CD14-positive monocyte (primary cell): ENCODE data around the gene COL27A1. TPM values are rescaled to one million over a fixed set of nuclear protein-coding genes. Genes with fewer than 3 reads are reported as not detected.

Experiments
- DNase-seq, 3 donors: peaks; one replicate each; pipeline ENCODE4 v3.0.0-alpha.2; 2011 to 2022
- H2AFZ ChIP-seq: 2 replicates; pipeline ENCODE4 v1.6.0; 2012; ENCODE audit warnings: mild to moderate bottlenecking, low read depth, low read length, inconsistent platforms; ENCODE audit not compliant: insufficient read depth, poor library complexity, severe bottlenecking
- H3K27ac ChIP-seq, 2 donors: 1 replicate in 1 of 2; 2 replicates in 1 of 2; pipeline ENCODE4 v1.5.1; 2012 to 2013; ENCODE audit warnings: low read length in 2 of 2, control low read depth in 1 of 2, inconsistent platforms in 1 of 2, low read depth in 1 of 2, mild to moderate bottlenecking in 1 of 2
- H3K27me3 ChIP-seq, 2 donors: one replicate each; pipeline versions ENCODE4 v1.6.0 to v1.6.1; 2011 to 2013; ENCODE audit warnings: low read length in 2 of 2; ENCODE audit not compliant: control insufficient read depth in 2 of 2, insufficient read depth in 2 of 2
- H3K36me3 ChIP-seq, 2 donors: replicated peaks in 1 of 2; 1 replicate in 1 of 2; 2 replicates in 1 of 2; pipeline versions ENCODE4 v1.5.1 to v1.6.1; 2012 to 2013; ENCODE audit warnings: low read length in 2 of 2, control low read depth in 1 of 2, inconsistent platforms in 1 of 2, mild to moderate bottlenecking in 1 of 2; ENCODE audit not compliant: insufficient read depth in 2 of 2, control insufficient read depth in 1 of 2
- H3K4me1 ChIP-seq, 2 donors: 1 replicate in 1 of 2; 2 replicates in 1 of 2; pipeline versions ENCODE4 v1.5.1 to v1.6.1; 2012 to 2013; ENCODE audit warnings: low read length in 2 of 2, control low read depth in 1 of 2, inconsistent platforms in 1 of 2, mild to moderate bottlenecking in 1 of 2, moderate library complexity in 1 of 2; ENCODE audit not compliant: insufficient read depth in 2 of 2, control insufficient read depth in 1 of 2
- H3K4me2 ChIP-seq: replicated peaks from 2 replicates; pipeline ENCODE3; 2012; ENCODE audit warnings: low read length, moderate library complexity, mild to moderate bottlenecking; ENCODE audit not compliant: poor library complexity, severe bottlenecking; ENCODE audit errors: extremely low read depth
- H3K4me3 ChIP-seq, 3 experiments: fragments of 200-600 bp in 1 of 3; sonication (generic) in 1 of 3; replicated peaks in 1 of 3; 1 replicate in 2 of 3; 2 replicates in 1 of 3; pipeline ENCODE4 v1.5.1; 2011 to 2013; ENCODE audit warnings: low read length in 3 of 3, mild to moderate bottlenecking in 3 of 3, control low read depth in 2 of 3, low read depth in 2 of 3, inconsistent platforms in 1 of 3, moderate library complexity in 1 of 3
- H3K79me2 ChIP-seq: 2 replicates; pipeline ENCODE4 v1.6.0; 2012; ENCODE audit warnings: mild to moderate bottlenecking, control low read depth, inconsistent platforms, low read length, moderate library complexity; ENCODE audit not compliant: insufficient read depth
- H3K9ac ChIP-seq: 2 replicates; pipeline ENCODE4 v1.6.0; 2017; ENCODE audit warnings: low read length, mild to moderate bottlenecking; ENCODE audit not compliant: insufficient read depth, poor library complexity, severe bottlenecking
- H3K9me3 ChIP-seq, 2 donors: replicated peaks in 1 of 2; 1 replicate in 1 of 2; 2 replicates in 1 of 2; pipeline versions ENCODE4 v1.5.1 to v1.6.1; 2012 to 2013; ENCODE audit warnings: low read length in 2 of 2, control low read depth in 1 of 2; ENCODE audit not compliant: control insufficient read depth in 1 of 2, insufficient read depth in 1 of 2
- H4K20me1 ChIP-seq: 2 replicates; pipeline ENCODE4 v1.6.0; 2012; ENCODE audit warnings: mild to moderate bottlenecking, low read length, control low read depth, moderate library complexity; ENCODE audit not compliant: insufficient read depth
- H3K27ac Mint-ChIP-seq, 7 donors: one replicate each; pipeline ENCODE4 v1.8.0; 2020; ENCODE audit warnings: mild to moderate bottlenecking in 7 of 7, mixed read lengths in 7 of 7, moderate library complexity in 6 of 7, inconsistent platforms in 2 of 7
- H3K27me3 Mint-ChIP-seq, 3 donors: one replicate each; pipeline ENCODE4 v1.8.0; 2021 to 2022; ENCODE audit warnings: low read depth in 3 of 3, mild to moderate bottlenecking in 3 of 3, mixed read lengths in 3 of 3, moderate library complexity in 3 of 3, inconsistent platforms in 1 of 3
- H3K36me3 Mint-ChIP-seq, 2 donors: one replicate each; pipeline ENCODE4 v1.8.0; 2020; ENCODE audit warnings: mixed read lengths in 2 of 2, inconsistent platforms in 1 of 2, mild to moderate bottlenecking in 1 of 2
- H3K4me1 Mint-ChIP-seq: one replicate; pipeline ENCODE4 v1.8.0; 2020; ENCODE audit warnings: mild to moderate bottlenecking, mixed read lengths
- H3K4me3 Mint-ChIP-seq, 2 donors: one replicate each; pipeline ENCODE4 v1.8.0; 2020; ENCODE audit warnings: mild to moderate bottlenecking in 2 of 2, mixed read lengths in 2 of 2, moderate library complexity in 1 of 2
- H3K9me3 Mint-ChIP-seq, 7 donors: one replicate each; pipeline ENCODE4 v1.8.0; 2020 to 2022; ENCODE audit warnings: mixed read lengths in 7 of 7, mild to moderate bottlenecking in 6 of 7, moderate library complexity in 6 of 7, inconsistent platforms in 2 of 7
- WGBS: methylation state at CpG from one replicate; pipeline ENCODE4 v1.1.5; 2013; ENCODE audit warnings: missing lambda C conversion rate; ENCODE audit not compliant: insufficient coverage; 5-methylcytosine and 5-hydroxymethylcytosine counted together
- intact Hi-C, 2 donors: fragments of 100-400 bp; cut with micrococcal nuclease; formaldehyde crosslinking; loops; one replicate each; pipeline versions ENCODE4 v1.15.0 to v1.15.1; 2023
- polyA plus RNA-seq, 3 donors: library from polyadenylated mRNA; depleted of rRNA in 1 of 3; unstranded in 2 of 3; stranded (reverse) in 1 of 3; fragments of 300-500 nt in 2 of 3; fragments of >200 nt in 1 of 3; fragmentation: Illumina TruSeq in 2 of 3; gene quantifications; 1 replicate in 2 of 3; 2 replicates in 1 of 3; pipeline ENCODE4 v1.2.3, GENCODE V29; 2012 to 2021
- TF ChIP-seq, protein P1 (sequence below): fragments of 200-600 bp; IDR thresholded peaks from one replicate; pipeline ENCODE4 v1.8.0; 2022; ENCODE audit warnings: antibody characterized with exemption, mild to moderate bottlenecking

The COL27A1 gene
- polyA plus RNA-seq, 3 donors = 0.03 TPM; not detected in 2

DNA sequence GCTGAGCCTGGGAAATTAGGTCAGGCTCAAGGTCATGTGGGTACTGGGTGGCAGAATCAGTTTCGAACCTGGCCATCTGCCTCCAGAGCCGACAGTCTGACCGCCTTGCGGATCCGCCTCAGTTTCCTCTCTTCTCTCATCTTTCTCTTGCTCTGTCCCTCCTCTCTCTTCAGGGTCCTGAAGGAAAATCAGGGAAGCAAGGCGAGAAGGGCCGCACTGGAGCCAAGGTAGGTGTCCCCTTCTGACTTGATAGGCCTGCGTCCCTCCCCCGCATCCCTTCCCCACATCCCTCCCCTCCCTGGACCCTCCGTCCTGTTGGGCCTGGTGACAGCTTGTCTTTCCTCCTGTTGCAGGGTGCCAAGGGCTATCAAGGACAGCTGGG lies 126.8 kb downstream of the COL27A1 start:
- TF ChIP-seq, protein P1, sequence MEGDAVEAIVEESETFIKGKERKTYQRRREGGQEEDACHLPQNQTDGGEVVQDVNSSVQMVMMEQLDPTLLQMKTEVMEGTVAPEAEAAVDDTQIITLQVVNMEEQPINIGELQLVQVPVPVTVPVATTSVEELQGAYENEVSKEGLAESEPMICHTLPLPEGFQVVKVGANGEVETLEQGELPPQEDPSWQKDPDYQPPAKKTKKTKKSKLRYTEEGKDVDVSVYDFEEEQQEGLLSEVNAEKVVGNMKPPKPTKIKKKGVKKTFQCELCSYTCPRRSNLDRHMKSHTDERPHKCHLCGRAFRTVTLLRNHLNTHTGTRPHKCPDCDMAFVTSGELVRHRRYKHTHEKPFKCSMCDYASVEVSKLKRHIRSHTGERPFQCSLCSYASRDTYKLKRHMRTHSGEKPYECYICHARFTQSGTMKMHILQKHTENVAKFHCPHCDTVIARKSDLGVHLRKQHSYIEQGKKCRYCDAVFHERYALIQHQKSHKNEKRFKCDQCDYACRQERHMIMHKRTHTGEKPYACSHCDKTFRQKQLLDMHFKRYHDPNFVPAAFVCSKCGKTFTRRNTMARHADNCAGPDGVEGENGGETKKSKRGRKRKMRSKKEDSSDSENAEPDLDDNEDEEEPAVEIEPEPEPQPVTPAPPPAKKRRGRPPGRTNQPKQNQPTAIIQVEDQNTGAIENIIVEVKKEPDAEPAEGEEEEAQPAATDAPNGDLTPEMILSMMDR = no peak
- H3K79me2 ChIP-seq = no peaks in the 10 kb centered on the region
- H3K9me3 ChIP-seq = no peaks in the 10 kb centered on the region
- H3K4me2 ChIP-seq = no peak overlapping the region
- H4K20me1 ChIP-seq = no peaks in the 10 kb centered on the region
- no peaks in the 10 kb centered on the region for H3K36me3 Mint-ChIP-seq
- peaks cover 5% of the 10 kb centered on the region for H3K4me1 Mint-ChIP-seq
- H3K4me3 Mint-ChIP-seq = no peak overlapping the region
- no peak for DNase-seq
- H3K27ac Mint-ChIP-seq = no peak overlapping the region
- H3K27me3 Mint-ChIP-seq = peaks cover 5 to 8% (median 8%) of the 10 kb centered on the region in 3 donors
- H3K4me1 ChIP-seq = peaks cover 4% of the 10 kb centered on the region in 2 donors
- H3K9ac ChIP-seq = no peak overlapping the region
- H2AFZ ChIP-seq = no peak overlapping the region
- H3K4me3 ChIP-seq = no peak overlapping the region
- H3K36me3 ChIP-seq = no peaks in the 10 kb centered on the region
- peaks cover 0 to 6% (median 0%) of the 10 kb centered on the region in 7 donors for H3K9me3 Mint-ChIP-seq
- H3K27ac ChIP-seq = no peak overlapping the region
- WGBS = 98% methylated on average over 9 of the region's 10 CpGs
- no peaks in the 10 kb centered on the region for H3K27me3 ChIP-seq
- intact Hi-C loops = no loop called here

DNA sequence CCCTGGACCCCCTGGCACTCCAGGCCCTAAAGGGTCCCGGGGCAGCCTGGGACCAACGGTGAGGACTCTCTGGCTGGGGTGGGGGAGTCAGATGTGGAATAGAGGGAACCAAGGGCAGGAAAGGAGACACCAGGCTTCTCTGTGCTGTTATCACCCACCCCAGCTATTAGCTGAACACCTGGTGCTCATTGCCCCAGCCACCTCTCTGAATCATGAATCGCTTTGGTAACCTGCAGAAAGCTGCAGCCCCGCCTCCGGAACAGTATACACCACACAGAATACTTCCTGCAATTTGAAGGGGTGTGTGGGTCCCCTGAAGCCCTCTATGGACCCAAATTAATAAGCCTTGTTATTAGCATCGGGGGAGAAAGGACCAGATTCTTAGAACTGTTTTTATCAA lies 127.2 kb downstream of the COL27A1 start:
- H3K27ac Mint-ChIP-seq = peak overlapping the region in 1 of 7 donors; percentile 19
- Histone ChIP-seq H3K27me3 (no peaks in the 10 kb centered on the region), H3K36me3 (no peaks in the 10 kb centered on the region), H4K20me1 (no peaks in the 10 kb centered on the region), H3K79me2 (no peaks in the 10 kb centered on the region), H3K4me3 (no peak overlapping the region), H3K4me2 (no peak overlapping the region), H3K4me1 (peaks cover 4% of the 10 kb centered on the region in 2 donors), H2AFZ (no peak overlapping the region), H3K27ac (no peak overlapping the region), H3K9ac (no peak overlapping the region), H3K9me3 (no peaks in the 10 kb centered on the region)
- H3K27me3 Mint-ChIP-seq = peaks cover 7 to 10% (median 8%) of the 10 kb centered on the region in 3 donors
- H3K9me3 Mint-ChIP-seq = peaks cover 0 to 6% (median 0%) of the 10 kb centered on the region in 7 donors
- intact Hi-C loops = no loop called here
- peaks cover 5% of the 10 kb centered on the region for H3K4me1 Mint-ChIP-seq
- 83% methylated on average over 1 of the region's 6 CpGs for WGBS
- TF ChIP-seq, protein P1 = no peak
- no peak overlapping the region for H3K4me3 Mint-ChIP-seq
- no peaks in the 10 kb centered on the region for H3K36me3 Mint-ChIP-seq
- DNase-seq = no peak
